KMS-11 (cell line): ENCODE measurements around the gene KCTD20.

Source experiments
- H2AFZ ChIP-seq: fragments of 200-600 bp; sonication (generic); 2 replicates; pipeline ENCODE4 v1.6.1; 2016; ENCODE audit warnings: antibody characterized with exemption, mixed run types, low read depth
- H3K27ac ChIP-seq: fragments of 200-600 bp; sonication (generic); 2 replicates; pipeline ENCODE4 v1.6.1; 2016; ENCODE audit warnings: mild to moderate bottlenecking, mixed run types
- H3K27me3 ChIP-seq: fragments of 200-600 bp; sonication (generic); 2 replicates; pipeline ENCODE4 v1.6.1; 2017; ENCODE audit warnings: mild to moderate bottlenecking, low read depth, mixed run types, moderate library complexity; ENCODE audit not compliant: insufficient read depth
- H3K36me3 ChIP-seq: fragments of 200-600 bp; sonication (generic); 2 replicates; pipeline ENCODE4 v1.6.1; 2017; ENCODE audit warnings: mild to moderate bottlenecking, mixed run types; ENCODE audit not compliant: insufficient read depth
- H3K4me1 ChIP-seq: fragments of 200-600 bp; sonication (generic); 2 replicates; pipeline ENCODE4 v1.6.1; 2016; ENCODE audit warnings: mild to moderate bottlenecking, low read depth, mixed run types; ENCODE audit not compliant: poor library complexity, severe bottlenecking
- H3K4me2 ChIP-seq: fragments of 200-600 bp; sonication (generic); 2 replicates; pipeline ENCODE4 v1.7.0; 2016; ENCODE audit warnings: mild to moderate bottlenecking, mixed run types
- H3K4me3 ChIP-seq: fragments of 200-600 bp; sonication (generic); IDR thresholded peaks from 2 replicates; pipeline ENCODE4 v1.6.1; 2017; ENCODE audit warnings: low read depth, low read length, mixed read lengths; ENCODE audit not compliant: insufficient read depth
- H3K79me2 ChIP-seq: fragments of 200-600 bp; sonication (generic); 2 replicates; pipeline ENCODE4 v1.6.1; 2016; ENCODE audit warnings: low read depth, mixed run types; ENCODE audit not compliant: insufficient read depth
- H3K9ac ChIP-seq: fragments of 200-600 bp; sonication (generic); 2 replicates; pipeline ENCODE4 v1.6.1; 2016; ENCODE audit warnings: mild to moderate bottlenecking, mixed run types
- H4K20me1 ChIP-seq: fragments of 200-600 bp; sonication (generic); 2 replicates; pipeline ENCODE4 v1.6.1; 2016; ENCODE audit warnings: mild to moderate bottlenecking, mixed run types; ENCODE audit not compliant: insufficient read depth
- TF ChIP-seq, protein P1 (sequence below): fragments of 200-600 bp; sonication (generic); conservative IDR thresholded peaks from 2 replicates; pipeline ENCODE4 v1.6.1; 2017; ENCODE audit warnings: low read depth, mild to moderate bottlenecking, antibody characterized with exemption, low read length, moderate library complexity, mixed read lengths

Gene KCTD20

DNA sequence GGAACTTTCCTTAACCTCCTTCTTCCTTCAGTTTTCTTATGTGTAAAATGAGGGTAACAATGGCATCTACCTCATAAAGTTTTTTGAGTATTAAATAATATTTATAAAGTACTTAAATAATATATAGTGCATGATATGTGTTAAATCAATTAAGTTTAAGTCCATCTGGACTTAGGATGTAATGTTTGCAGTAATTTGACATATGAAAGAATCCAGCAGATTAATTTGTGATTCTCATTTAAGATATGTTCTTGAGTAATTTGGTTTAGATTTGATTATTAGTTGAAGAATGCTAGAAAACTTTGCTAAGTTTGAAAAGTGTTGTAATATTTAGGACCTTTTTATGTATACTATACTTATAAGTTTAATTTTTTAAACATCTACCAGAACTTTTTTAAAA is 18.1 kb downstream of the KCTD20 start:
- Histone ChIP-seq H3K27me3 (no peaks in the 10 kb centered on the region), H3K79me2 (peaks cover 61% of the 10 kb centered on the region), H3K4me1 (no peaks in the 10 kb centered on the region), H3K36me3 (no peaks in the 10 kb centered on the region; the same call in 1 of the 2 replicates), H3K4me2 (no peak overlapping the region), H3K4me3 (no peak overlapping the region), H4K20me1 (no peaks in the 10 kb centered on the region), H3K9ac (no peak overlapping the region), H2AFZ (no peak overlapping the region), H3K27ac (no peak overlapping the region)
- TF ChIP-seq, protein P1, sequence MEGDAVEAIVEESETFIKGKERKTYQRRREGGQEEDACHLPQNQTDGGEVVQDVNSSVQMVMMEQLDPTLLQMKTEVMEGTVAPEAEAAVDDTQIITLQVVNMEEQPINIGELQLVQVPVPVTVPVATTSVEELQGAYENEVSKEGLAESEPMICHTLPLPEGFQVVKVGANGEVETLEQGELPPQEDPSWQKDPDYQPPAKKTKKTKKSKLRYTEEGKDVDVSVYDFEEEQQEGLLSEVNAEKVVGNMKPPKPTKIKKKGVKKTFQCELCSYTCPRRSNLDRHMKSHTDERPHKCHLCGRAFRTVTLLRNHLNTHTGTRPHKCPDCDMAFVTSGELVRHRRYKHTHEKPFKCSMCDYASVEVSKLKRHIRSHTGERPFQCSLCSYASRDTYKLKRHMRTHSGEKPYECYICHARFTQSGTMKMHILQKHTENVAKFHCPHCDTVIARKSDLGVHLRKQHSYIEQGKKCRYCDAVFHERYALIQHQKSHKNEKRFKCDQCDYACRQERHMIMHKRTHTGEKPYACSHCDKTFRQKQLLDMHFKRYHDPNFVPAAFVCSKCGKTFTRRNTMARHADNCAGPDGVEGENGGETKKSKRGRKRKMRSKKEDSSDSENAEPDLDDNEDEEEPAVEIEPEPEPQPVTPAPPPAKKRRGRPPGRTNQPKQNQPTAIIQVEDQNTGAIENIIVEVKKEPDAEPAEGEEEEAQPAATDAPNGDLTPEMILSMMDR = no peak

DNA sequence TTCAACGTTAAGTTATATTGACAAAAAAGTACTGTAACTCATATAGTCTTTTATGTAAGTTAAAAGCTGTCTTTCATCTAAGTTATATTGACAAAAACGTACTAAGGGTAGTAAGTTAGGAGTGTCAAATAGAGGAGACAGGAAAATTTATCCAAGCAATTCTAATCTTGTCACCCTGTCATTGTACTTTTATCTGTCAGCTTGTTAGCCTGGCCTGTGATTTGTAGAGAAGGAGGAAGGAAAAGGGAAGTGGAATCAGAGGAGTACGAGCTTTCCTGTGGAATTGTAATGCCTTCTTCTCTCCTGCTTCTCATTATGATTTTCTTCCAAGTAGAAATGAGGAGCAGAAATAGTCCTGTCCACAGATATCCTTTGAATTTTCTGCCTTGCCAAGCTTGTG is 18.8 kb downstream of the KCTD20 start:
- H4K20me1 ChIP-seq = no peaks in the 10 kb centered on the region
- TF ChIP-seq, protein P1 = no peak
- no peaks in the 10 kb centered on the region; the same call in 1 of the 2 replicates for H3K36me3 ChIP-seq
- no peak overlapping the region for H2AFZ ChIP-seq
- no peaks in the 10 kb centered on the region for H3K27me3 ChIP-seq
- no peak overlapping the region for H3K4me2 ChIP-seq
- H3K9ac ChIP-seq = no peak overlapping the region
- H3K4me1 ChIP-seq = no peaks in the 10 kb centered on the region
- H3K4me3 ChIP-seq = no peak overlapping the region
- no peak overlapping the region for H3K27ac ChIP-seq
- peaks cover 63% of the 10 kb centered on the region for H3K79me2 ChIP-seq

DNA sequence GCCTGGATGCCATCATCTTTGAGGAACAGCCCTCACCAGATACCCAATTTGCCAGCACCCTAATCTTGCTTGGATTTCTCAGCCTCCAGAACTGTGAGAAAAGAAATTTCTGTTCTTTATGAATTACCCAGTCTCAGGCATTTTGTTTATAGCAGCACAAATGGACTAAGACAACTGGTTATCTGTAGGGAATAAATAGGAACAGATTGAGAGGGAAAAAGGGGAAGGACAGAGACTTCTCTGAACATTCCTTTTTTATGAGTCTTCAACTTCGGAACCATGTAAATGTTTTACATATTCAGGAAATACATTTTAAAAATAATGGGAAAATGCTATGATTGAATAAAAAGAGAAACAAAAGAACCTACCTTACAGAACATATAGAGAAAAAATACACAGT is 20.9 kb downstream of the KCTD20 start:
- peaks cover 64% of the 10 kb centered on the region; the same call in 1 of the 2 replicates for H3K79me2 ChIP-seq

DNA sequence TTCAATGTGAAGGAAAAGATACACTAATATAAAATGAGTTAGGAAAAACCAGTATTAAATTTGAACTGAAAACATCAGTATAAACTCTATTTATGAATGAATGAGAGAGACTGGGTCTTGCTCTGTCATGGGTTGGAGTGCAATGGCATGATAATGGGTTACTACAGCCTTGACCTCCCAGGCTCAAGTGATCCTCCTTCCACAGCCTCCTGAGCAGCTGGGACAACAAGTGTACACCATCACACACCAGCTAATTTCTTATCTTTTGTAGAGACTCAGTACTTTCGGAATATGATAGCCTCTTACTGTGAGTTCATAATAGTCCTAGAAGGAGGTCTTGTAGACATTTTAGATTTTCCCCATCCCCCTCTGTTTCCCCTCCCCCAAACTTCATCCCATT is 21.4 kb downstream of the KCTD20 start:
- no peak overlapping the region for H3K27ac ChIP-seq
- no peaks in the 10 kb centered on the region; the same call in 1 of the 2 replicates for H3K36me3 ChIP-seq
- H4K20me1 ChIP-seq = no peaks in the 10 kb centered on the region
- H3K27me3 ChIP-seq = no peaks in the 10 kb centered on the region
- no peak overlapping the region for H2AFZ ChIP-seq
- no peak overlapping the region for H3K9ac ChIP-seq
- no peak overlapping the region for H3K4me2 ChIP-seq
- H3K4me1 ChIP-seq = no peaks in the 10 kb centered on the region
- H3K79me2 ChIP-seq = peaks cover 64% of the 10 kb centered on the region
- no peak overlapping the region for H3K4me3 ChIP-seq
- TF ChIP-seq, protein P1 = no peak

More for the DNA sequence above, 20.9 kb downstream of the KCTD20 start:
- H3K4me1 ChIP-seq = no peaks in the 10 kb centered on the region
- no peak overlapping the region for H2AFZ ChIP-seq
- no peak overlapping the region for H3K4me3 ChIP-seq
- H3K27ac ChIP-seq = no peak overlapping the region
- H3K36me3 ChIP-seq = no peaks in the 10 kb centered on the region; the same call in 1 of the 2 replicates
- H3K9ac ChIP-seq = no peak overlapping the region
- no peak overlapping the region for H3K4me2 ChIP-seq
- TF ChIP-seq, protein P1 = no peak
- H3K27me3 ChIP-seq = no peaks in the 10 kb centered on the region
- H4K20me1 ChIP-seq = no peaks in the 10 kb centered on the region
